Measurements from ENCODE around the gene UBD.

UBD gene

GRCh38 chr6:29561091-29561490 lies 1.6 kb upstream of the UBD start:
- no peak for DNase-seq

GRCh38 chr6:29558439-29559079 lies 973 bp downstream of the UBD start:
- no peak for DNase-seq

- no peak for DNase-seq
Observed at GRCh38 chr6:29557320-29557719, 2.2 kb downstream of the UBD start.

GRCh38 chr6:29554764-29555163 lies 4.8 kb downstream of the UBD start:
- DNase-seq, result no peak

GRCh38 chr6:29553268-29554057 lies 6.1 kb downstream of the UBD start:
- no peak for DNase-seq

GRCh38 chr6:29552512-29553051 lies 7.0 kb downstream of the UBD start:
- DNase-seq, result no peak

- DNase-seq, result no peak
Observed at GRCh38 chr6:29547573-29547972, 12.0 kb downstream of the UBD start.

- no peak for DNase-seq
Observed at GRCh38 chr6:29537714-29538403, 21.7 kb downstream of the UBD start.

- no peak for DNase-seq
Observed at GRCh38 chr6:29532320-29532951, 27.1 kb downstream of the UBD start.

- no peak for DNase-seq
Observed at GRCh38 chr6:29531668-29532067, 27.9 kb downstream of the UBD start.

GRCh38 chr6:29530671-29531310 lies 28.7 kb downstream of the UBD start:
- no peak for DNase-seq

- no peak for DNase-seq
Observed at GRCh38 chr6:29529956-29530355, 29.6 kb downstream of the UBD start.

- DNase-seq, result no peak
Observed at GRCh38 chr6:29528988-29529560, 30.5 kb downstream of the UBD start.

GRCh38 chr6:29528300-29528931 lies 31.1 kb downstream of the UBD start:
- DNase-seq, result no peak

GRCh38 chr6:29527564-29527963 lies 32.0 kb downstream of the UBD start:
- no peak for DNase-seq

- no peak for DNase-seq
Observed at GRCh38 chr6:29527126-29527525, 32.4 kb downstream of the UBD start.

GRCh38 chr6:29525311-29525639 lies 34.3 kb downstream of the UBD start:
- DNase-seq, result no peak

GRCh38 chr6:29524444-29525310 lies 34.9 kb downstream of the UBD start:
- no peak for DNase-seq

- no peak for DNase-seq
Observed at GRCh38 chr6:29524044-29524443, 35.5 kb downstream of the UBD start.

- no peak for DNase-seq
Observed at GRCh38 chr6:29522227-29522626, 37.3 kb downstream of the UBD start.
